Mucosa of rectum (tissue), 2 donors: ENCODE measurements around the gene BMERB1.

ENCODE experiments used
- H3K27ac ChIP-seq, 2 donors: one replicate each; pipeline ENCODE4 v1.7.0; 2013; ENCODE audit warnings: inconsistent platforms in 2 of 2, low read depth in 2 of 2, low read length in 2 of 2
- H3K27me3 ChIP-seq, 2 donors: one replicate each; pipeline ENCODE4 v1.7.0; 2013; ENCODE audit warnings: low read length in 2 of 2; ENCODE audit not compliant: control insufficient read depth in 2 of 2, insufficient read depth in 2 of 2
- H3K36me3 ChIP-seq, 2 donors: one replicate each; pipeline ENCODE4 v1.7.0; 2013; ENCODE audit warnings: low read length in 2 of 2; ENCODE audit not compliant: control insufficient read depth in 2 of 2, insufficient read depth in 2 of 2
- H3K4me1 ChIP-seq, 2 donors: one replicate each; pipeline ENCODE4 v1.7.0; 2013; ENCODE audit warnings: low read length in 2 of 2, mild to moderate bottlenecking in 1 of 2; ENCODE audit not compliant: control insufficient read depth in 2 of 2, insufficient read depth in 2 of 2
- H3K4me3 ChIP-seq, 2 donors: one replicate each; pipeline ENCODE4 v1.7.0; 2013; ENCODE audit warnings: low read length in 2 of 2
- H3K9ac ChIP-seq, 2 donors: one replicate each; pipeline ENCODE4 v1.7.0; 2013; ENCODE audit warnings: low read length in 2 of 2, low read depth in 1 of 2, mild to moderate bottlenecking in 1 of 2
- H3K9me3 ChIP-seq, 2 donors: one replicate each; pipeline ENCODE4 v1.7.0; 2013; ENCODE audit warnings: low read length in 2 of 2; ENCODE audit not compliant: control insufficient read depth in 2 of 2
- donor health status: healthy.
- donor health status: Normal muscosa, but diverticular disease.

BMERB1 gene

GRCh38 chr16:15597822-15598647 is 163.6 kb downstream of the BMERB1 start:
- Histone ChIP-seq H3K9ac (no peak overlapping the region), H3K27me3 (no peaks in the 10 kb centered on the region), H3K27ac (no peak overlapping the region), H3K36me3 (peaks cover 70 to 85% of the 10 kb centered on the region in 2 donors), H3K9me3 (no peaks in the 10 kb centered on the region), H3K4me1 (no peaks in the 10 kb centered on the region), H3K4me3 (no peak overlapping the region)

- H3K27me3 ChIP-seq: no peaks in the 10 kb centered on the region
- H3K4me1 ChIP-seq: no peaks in the 10 kb centered on the region
- H3K4me3 ChIP-seq: no peak overlapping the region
- peaks cover 72 to 87% of the 10 kb centered on the region in 2 donors for H3K36me3 ChIP-seq
- H3K9ac ChIP-seq: no peak overlapping the region
- no peaks in the 10 kb centered on the region for H3K9me3 ChIP-seq
- H3K27ac ChIP-seq: no peak overlapping the region
Observed at GRCh38 chr16:15598648-15599190, 164.3 kb downstream of the BMERB1 start.

DNA sequence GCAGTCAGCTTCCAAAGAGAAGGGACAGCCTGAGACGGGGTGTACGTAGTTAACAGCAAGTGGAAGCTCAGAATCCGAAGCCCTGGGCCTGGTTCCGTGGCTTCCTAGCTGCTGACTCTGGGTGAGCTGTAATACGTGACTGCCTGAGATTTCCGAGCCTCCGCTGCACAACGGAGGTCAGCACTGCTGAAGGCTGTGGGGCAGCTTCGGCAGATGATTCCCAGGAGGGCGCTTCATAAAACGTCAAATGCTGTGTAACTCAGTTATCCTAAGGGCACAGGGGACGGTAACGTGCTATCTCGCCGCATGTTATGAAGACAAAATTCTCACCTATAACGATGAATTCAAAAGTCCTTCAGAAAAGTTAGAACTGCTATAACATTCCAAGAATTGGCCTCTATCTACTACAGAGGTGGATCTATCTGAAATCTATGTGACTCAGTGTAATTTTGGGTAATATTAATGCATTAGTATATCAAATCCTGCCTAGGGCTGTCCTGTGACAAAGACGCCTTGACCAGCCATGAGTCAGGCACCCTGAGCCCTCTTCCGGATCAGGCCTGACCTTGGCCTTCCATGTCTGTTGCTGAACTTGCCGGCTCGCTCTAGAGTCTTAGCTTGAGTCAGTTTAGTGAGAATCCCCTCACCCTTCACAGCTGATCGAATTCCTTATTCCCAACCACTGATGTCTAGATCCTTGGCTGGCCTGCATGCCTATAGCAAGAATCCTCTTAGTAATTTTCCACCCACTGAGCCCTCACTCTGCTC is 165.1 kb downstream of the BMERB1 start:
- Histone ChIP-seq H3K9me3 (no peaks in the 10 kb centered on the region), H3K4me1 (no peaks in the 10 kb centered on the region), H3K9ac (no peak overlapping the region), H3K4me3 (no peak overlapping the region), H3K36me3 (peaks cover 80 to 94% of the 10 kb centered on the region in 2 donors), H3K27ac (no peak overlapping the region), H3K27me3 (no peaks in the 10 kb centered on the region)

DNA sequence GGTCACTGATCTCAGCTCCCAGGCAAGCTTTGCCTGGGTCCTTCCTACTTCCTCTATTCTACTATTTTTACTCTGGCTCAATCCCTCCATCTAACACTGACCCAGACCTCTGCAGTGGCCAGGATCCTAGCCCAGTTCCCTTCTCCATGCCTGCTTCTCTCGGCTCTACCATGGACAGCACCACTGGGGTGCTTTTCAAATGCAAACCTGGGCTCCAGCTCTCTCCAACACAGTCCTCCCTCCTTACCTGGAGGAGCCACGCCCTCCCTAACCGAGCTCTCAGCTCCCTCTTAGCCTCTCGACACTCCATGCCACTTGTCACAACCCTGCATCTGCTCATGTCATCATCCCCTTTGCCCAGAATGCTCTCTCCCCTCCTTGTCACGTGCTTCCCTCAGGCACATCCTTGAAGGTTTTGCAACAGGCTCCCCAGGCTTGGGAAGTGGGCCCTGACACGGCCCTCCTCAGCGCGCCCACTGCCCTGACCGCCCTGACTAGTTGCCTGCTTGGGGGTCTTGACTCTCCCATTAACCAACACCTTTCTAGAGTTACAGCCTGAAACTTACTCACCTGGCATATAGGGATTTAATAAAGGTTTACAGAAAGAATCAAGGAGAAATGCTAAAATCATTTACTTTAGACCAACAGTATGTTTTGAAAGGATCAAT is 167.0 kb downstream of the BMERB1 start:
- no peaks in the 10 kb centered on the region for H3K9me3 ChIP-seq
- H3K4me3 ChIP-seq: no peak overlapping the region
- H3K9ac ChIP-seq: no peak overlapping the region
- no peak overlapping the region for H3K27ac ChIP-seq
- peaks cover 0 to under 1% of the 10 kb centered on the region in 2 donors for H3K4me1 ChIP-seq
- H3K36me3 ChIP-seq: peaks cover 82 to 93% of the 10 kb centered on the region in 2 donors
- H3K27me3 ChIP-seq: no peaks in the 10 kb centered on the region

GRCh38 chr16:15602285-15603044 is 168.1 kb downstream of the BMERB1 start:
- peaks cover 76 to 90% of the 10 kb centered on the region in 2 donors for H3K36me3 ChIP-seq
- H3K27me3 ChIP-seq: no peaks in the 10 kb centered on the region
- no peak overlapping the region for H3K27ac ChIP-seq
- peaks cover 0 to 2% of the 10 kb centered on the region in 2 donors for H3K4me1 ChIP-seq
- H3K4me3 ChIP-seq: no peak overlapping the region
- no peaks in the 10 kb centered on the region for H3K9me3 ChIP-seq
- H3K9ac ChIP-seq: no peak overlapping the region

DNA sequence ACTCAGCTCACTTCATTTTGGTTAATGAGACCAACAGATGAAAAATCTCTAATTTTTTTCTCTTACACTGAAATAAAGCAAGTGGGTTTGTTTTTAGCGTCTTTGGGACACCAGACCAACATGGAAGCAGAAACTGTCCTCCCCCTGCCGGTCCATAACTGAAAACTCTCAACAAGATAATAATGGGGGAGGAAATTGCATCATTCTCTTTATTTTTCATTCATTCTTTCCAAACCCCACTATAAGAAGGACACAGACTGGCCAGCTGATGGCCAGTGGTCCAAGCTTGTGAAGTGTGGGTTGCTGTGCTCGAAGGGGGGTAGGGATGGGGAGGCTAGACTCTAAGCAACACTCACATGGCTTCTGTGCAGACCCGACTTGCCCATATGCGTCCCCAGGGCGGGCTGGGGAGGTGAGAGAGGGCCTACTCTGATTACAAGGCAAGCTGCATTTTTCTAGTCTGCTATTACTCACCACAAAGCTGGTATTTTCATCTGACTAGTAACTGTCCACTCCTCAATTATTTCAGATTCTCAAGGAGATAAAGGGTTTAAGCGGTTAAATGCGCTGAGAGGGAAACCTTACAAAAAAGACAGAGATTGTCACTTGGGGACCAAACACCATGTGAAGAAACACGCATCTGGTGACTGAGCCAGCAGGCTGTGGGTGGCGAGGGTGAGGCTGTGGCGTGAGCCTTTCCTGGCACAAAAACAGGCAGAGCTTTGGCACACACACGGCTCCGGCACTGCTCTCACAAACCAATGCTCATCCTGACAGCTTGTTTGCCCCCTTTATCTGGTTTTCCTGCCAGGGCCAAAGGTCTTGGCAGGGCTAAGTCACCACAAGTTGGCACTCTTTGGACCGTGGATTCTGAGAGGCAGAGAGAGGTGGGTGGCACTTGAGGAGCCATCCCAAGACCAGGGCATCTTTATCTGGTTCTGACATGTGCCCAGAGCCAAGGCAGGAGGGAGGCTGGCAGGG is 170.4 kb downstream of the BMERB1 start:
- Histone ChIP-seq H3K27me3 (no peaks in the 10 kb centered on the region), H3K4me1 (peaks cover 0 to 2% of the 10 kb centered on the region in 2 donors), H3K4me3 (no peak overlapping the region), H3K9ac (no peak overlapping the region), H3K36me3 (peaks cover 72 to 91% of the 10 kb centered on the region in 2 donors), H3K27ac (no peak overlapping the region), H3K9me3 (no peaks in the 10 kb centered on the region)

DNA sequence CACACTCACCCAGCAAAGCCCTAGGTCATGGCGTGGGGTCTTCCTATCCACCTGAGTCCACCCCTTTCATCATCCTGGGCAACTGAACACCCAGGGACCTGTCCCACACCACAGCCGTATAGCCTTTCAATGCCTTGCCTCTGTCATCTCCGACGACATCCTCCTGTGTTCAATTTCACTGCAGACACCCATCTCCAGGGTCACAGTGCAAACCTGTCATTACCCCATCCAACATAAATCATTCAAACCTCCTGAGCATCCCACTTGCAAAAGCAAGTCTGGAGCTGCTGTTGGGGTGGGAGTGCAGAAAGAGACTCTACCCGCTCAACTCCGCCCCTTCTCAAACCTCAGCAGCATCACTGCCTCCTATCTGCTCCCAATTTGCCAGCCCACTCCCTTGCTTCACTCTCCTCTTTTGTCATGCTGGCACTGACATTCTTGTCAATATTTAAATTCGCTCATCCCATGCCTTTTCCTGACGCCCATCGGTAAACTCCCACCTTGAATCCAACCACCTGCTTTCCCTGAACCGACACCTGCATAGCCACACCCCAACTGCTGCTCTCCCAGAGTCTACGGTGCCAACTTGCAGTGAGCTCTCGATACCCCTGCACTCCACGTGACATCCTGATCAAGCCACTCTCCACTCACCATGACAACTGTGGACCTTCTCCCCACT is 171.6 kb downstream of the BMERB1 start:
- H3K36me3 ChIP-seq: peaks cover 69 to 92% of the 10 kb centered on the region in 2 donors
- peak overlapping the region in 1 of 2 donors; percentile 31 for H3K27ac ChIP-seq
- H3K9ac ChIP-seq: no peak overlapping the region

GRCh38 chr16:15606518-15607220 is 172.3 kb downstream of the BMERB1 start:
- Histone ChIP-seq H3K4me3 (no peak overlapping the region), H3K9ac (peak overlapping the region in 1 of 2 donors; percentile 22), H3K9me3 (no peaks in the 10 kb centered on the region), H3K4me1 (peaks cover 0 to 2% of the 10 kb centered on the region in 2 donors), H3K36me3 (peaks cover 65 to 88% of the 10 kb centered on the region in 2 donors), H3K27ac (peak overlapping the region in 1 of 2 donors; percentile 31), H3K27me3 (no peaks in the 10 kb centered on the region)

More for the DNA sequence above, 171.6 kb downstream of the BMERB1 start:
- peaks cover 0 to 2% of the 10 kb centered on the region in 2 donors for H3K4me1 ChIP-seq
- no peak overlapping the region for H3K4me3 ChIP-seq
- H3K27me3 ChIP-seq: no peaks in the 10 kb centered on the region
- no peaks in the 10 kb centered on the region for H3K9me3 ChIP-seq
